ENCODE measurements around the gene MARK1.
A peak's percentile ranks its signal among the peaks of the same experiment; 100 is the strongest.

Gene MARK1

GRCh38 chr1:220696863-220697231 lies 168.9 kb downstream of the MARK1 start:
- no peaks in the 10 kb centered on the region for H3K9me3 ChIP-seq (ENCODE audit: control insufficient read depth, insufficient read depth, low read depth, low read length)
- no peak overlapping the region for H3K27ac ChIP-seq (ENCODE audit: extremely low read depth, low read depth, low read length)
- peaks cover 0 to 18% of the 10 kb centered on the region in 2 experiments; a peak in 1 of 3 replicates for H3K36me3 ChIP-seq (ENCODE audit: control insufficient read depth in 2 of 2, insufficient read depth in 1 of 2, low read length in 2 of 2)
- CTCF ChIA-PET, result interaction anchor here (0.7 kb wide), 1 partner anchor 54 kb away, joined by 3 read pairs; no protein-coding TSS in a partner anchor
- TF ChIP-seq EGR2 (tag by site-specific recombination; IDR thresholded peaks at IDR 0.05; ENCODE audit: low read depth) (peak; percentile 43; the same call in 1 of the 2 replicates), ZNF692 (tag by site-specific recombination; IDR thresholded peaks at IDR 0.05) (no peak)
- POLR2A ChIA-PET, result no interaction called here
- no peak overlapping the region for H3K4me3 ChIP-seq (ENCODE audit: low read depth, low read length)
- no peaks in the 10 kb centered on the region for H3K4me1 ChIP-seq (ENCODE audit: control insufficient read depth, insufficient read depth, low read length)

DNA sequence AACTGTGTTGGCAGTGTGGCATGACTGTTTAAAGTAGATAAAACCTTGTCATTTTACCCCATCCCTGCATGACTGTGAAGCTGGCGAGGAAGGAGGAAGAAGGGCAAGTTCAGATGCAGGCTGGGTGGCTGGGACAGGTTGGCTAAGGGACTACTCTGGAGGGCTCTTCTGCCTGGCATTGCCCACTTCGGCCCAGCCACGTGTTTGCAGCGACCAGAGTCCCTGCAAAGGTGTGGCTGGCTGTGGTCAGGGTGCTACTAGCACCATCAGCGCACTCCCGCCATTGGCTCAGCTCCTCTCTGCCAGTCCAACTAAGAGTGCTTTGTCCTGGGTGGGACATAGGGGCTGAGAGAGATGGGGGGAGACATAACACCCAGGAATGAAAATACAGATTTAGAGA lies 169.4 kb downstream of the MARK1 start:
- TF ChIP-seq GLI2 (tag by site-specific recombination; IDR thresholded peaks at IDR 0.05; ENCODE audit: borderline replicate concordance, low read depth) (no peak), ZNF24 (tag by site-specific recombination; IDR thresholded peaks at IDR 0.05) (no peak)
- Histone ChIP-seq H3K36me3 (ENCODE audit: control insufficient read depth in 2 of 2, insufficient read depth in 1 of 2, low read length in 2 of 2) (peaks cover 0 to 18% of the 10 kb centered on the region in 2 experiments; a peak in 1 of 3 replicates), H3K4me1 (ENCODE audit: control insufficient read depth, insufficient read depth, low read length) (no peaks in the 10 kb centered on the region), H3K27ac (ENCODE audit: extremely low read depth, low read depth, low read length) (no peak overlapping the region), H3K9me3 (ENCODE audit: control insufficient read depth, insufficient read depth, low read depth, low read length) (no peaks in the 10 kb centered on the region), H3K4me3 (ENCODE audit: low read depth, low read length) (no peak overlapping the region)
- ChIA-PET CTCF (interaction anchor here (0.7 to 1.0 kb wide), 2 partner anchors 19 to 53 kb away, joined by 3 to 4 read pairs; no protein-coding TSS in a partner anchor), POLR2A (no interaction called here)

- Histone ChIP-seq H3K4me3 (ENCODE audit: low read depth, low read length) (no peak overlapping the region), H3K27ac (ENCODE audit: extremely low read depth, low read depth, low read length) (no peak overlapping the region), H3K9me3 (ENCODE audit: control insufficient read depth, insufficient read depth, low read depth, low read length) (no peaks in the 10 kb centered on the region), H3K36me3 (ENCODE audit: control insufficient read depth in 2 of 2, insufficient read depth in 1 of 2, low read length in 2 of 2) (peaks cover 0 to 18% of the 10 kb centered on the region in 2 experiments; a peak in 1 of 3 replicates), H3K4me1 (ENCODE audit: control insufficient read depth, insufficient read depth, low read length) (no peaks in the 10 kb centered on the region)
- POLR2A ChIA-PET, result no interaction called here
- CTCF ChIA-PET, result interaction anchor here (0.9 to 1.0 kb wide), 2 partner anchors 19 to 77 kb away, joined by 3 read pairs; no protein-coding TSS in a partner anchor
- TF ChIP-seq ZBTB20 (tag by site-specific recombination; IDR thresholded peaks at IDR 0.05), result no peak
- no peak for TF ChIP-seq ZNF529 (tag by site-specific recombination; IDR thresholded peaks at IDR 0.05; ENCODE audit: insufficient replicate concordance)
- no peak for TF ChIP-seq ZNF138 (tag by site-specific recombination; IDR thresholded peaks at IDR 0.05; ENCODE audit: borderline replicate concordance)
- no peak for TF ChIP-seq TCF7L2 (IDR thresholded peaks at IDR 0.05; ENCODE audit: borderline replicate concordance, low read depth, low read length)
- TF ChIP-seq ZNF2 (tag by site-specific recombination; IDR thresholded peaks at IDR 0.05), result no peak
- TF ChIP-seq ZNF555 (tag by site-specific recombination; conservative IDR thresholded peaks at IDR 0.05), result no peak
- TF ChIP-seq ZBTB7A (tag by site-specific recombination; IDR thresholded peaks at IDR 0.05; ENCODE audit: low read depth), result no peak
- TF ChIP-seq ZNF777 (tag by site-specific recombination; IDR thresholded peaks at IDR 0.05; ENCODE audit: borderline replicate concordance), result no peak
- no peak for TF ChIP-seq ZNF600 (tag by site-specific recombination; IDR thresholded peaks at IDR 0.05)
- TF ChIP-seq ZNF76 (tag by site-specific recombination; IDR thresholded peaks at IDR 0.05; ENCODE audit: borderline replicate concordance, low read depth), result no peak
- TF ChIP-seq SP2 (tag by site-specific recombination; IDR thresholded peaks at IDR 0.05), result no peak
- no peak for TF ChIP-seq ZNF112 (tag by site-specific recombination; IDR thresholded peaks at IDR 0.05)
- TF ChIP-seq ZNF239 (tag by site-specific recombination; IDR thresholded peaks at IDR 0.05), result no peak
- TF ChIP-seq SCRT1 (tag by site-specific recombination; IDR thresholded peaks at IDR 0.05; ENCODE audit: borderline replicate concordance), result no peak
Observed at GRCh38 chr1:220698607-220699016, 170.7 kb downstream of the MARK1 start.

GRCh38 chr1:220699044-220699443 lies 171.1 kb downstream of the MARK1 start:
- Histone ChIP-seq H3K4me3 (ENCODE audit: low read depth, low read length) (no peak overlapping the region), H3K4me1 (ENCODE audit: control insufficient read depth, insufficient read depth, low read length) (no peaks in the 10 kb centered on the region), H3K9me3 (ENCODE audit: control insufficient read depth, insufficient read depth, low read depth, low read length) (no peaks in the 10 kb centered on the region), H3K36me3 (ENCODE audit: control insufficient read depth in 2 of 2, insufficient read depth in 1 of 2, low read length in 2 of 2) (peaks cover 0 to 18% of the 10 kb centered on the region in 2 experiments; a peak in 1 of 3 replicates), H3K27ac (ENCODE audit: extremely low read depth, low read depth, low read length) (no peak overlapping the region)
- CTCF ChIA-PET, result interaction anchor here (0.9 to 1.0 kb wide), 2 partner anchors 19 to 77 kb away, joined by 3 read pairs; no protein-coding TSS in a partner anchor
- POLR2A ChIA-PET, result no interaction called here
- TF ChIP-seq, protein P1, sequence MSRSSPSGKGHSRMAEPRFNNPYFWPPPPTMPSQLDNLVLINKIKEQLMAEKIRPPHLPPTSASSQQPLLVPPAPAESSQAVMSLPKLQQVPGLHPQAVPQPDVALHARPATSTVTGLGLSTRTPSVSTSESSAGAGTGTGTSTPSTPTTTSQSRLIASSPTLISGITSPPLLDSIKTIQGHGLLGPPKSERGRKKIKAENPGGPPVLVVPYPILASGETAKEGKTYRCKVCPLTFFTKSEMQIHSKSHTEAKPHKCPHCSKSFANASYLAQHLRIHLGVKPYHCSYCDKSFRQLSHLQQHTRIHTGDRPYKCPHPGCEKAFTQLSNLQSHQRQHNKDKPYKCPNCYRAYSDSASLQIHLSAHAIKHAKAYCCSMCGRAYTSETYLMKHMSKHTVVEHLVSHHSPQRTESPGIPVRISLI (tag by site-specific recombination; IDR thresholded peaks at IDR 0.05), result no peak
- TF ChIP-seq SCRT2 (tag by site-specific recombination; IDR thresholded peaks at IDR 0.05) (no peak), ZIC2 (tag by site-specific recombination; IDR thresholded peaks at IDR 0.05) (peak; percentile 28; the same call in 1 of the 2 replicates), ZNF174 (tag by site-specific recombination; IDR thresholded peaks at IDR 0.05) (no peak)
- TF ChIP-seq, protein P2, sequence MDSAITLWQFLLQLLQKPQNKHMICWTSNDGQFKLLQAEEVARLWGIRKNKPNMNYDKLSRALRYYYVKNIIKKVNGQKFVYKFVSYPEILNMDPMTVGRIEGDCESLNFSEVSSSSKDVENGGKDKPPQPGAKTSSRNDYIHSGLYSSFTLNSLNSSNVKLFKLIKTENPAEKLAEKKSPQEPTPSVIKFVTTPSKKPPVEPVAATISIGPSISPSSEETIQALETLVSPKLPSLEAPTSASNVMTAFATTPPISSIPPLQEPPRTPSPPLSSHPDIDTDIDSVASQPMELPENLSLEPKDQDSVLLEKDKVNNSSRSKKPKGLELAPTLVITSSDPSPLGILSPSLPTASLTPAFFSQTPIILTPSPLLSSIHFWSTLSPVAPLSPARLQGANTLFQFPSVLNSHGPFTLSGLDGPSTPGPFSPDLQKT (IDR thresholded peaks at IDR 0.05; ENCODE audit: borderline replicate concordance, low read depth, low read length), result no peak

Data from HEK293 (cell line).